SK-N-SH (cell line): ENCODE measurements around the gene CRYBG3.

Experiments
- CTCF ChIP-seq: fragments of 200-600 bp; sonication (generic); IDR thresholded peaks from 2 replicates; pipeline ENCODE4 v1.6.1; 2017; ENCODE audit warnings: antibody characterized with exemption, mild to moderate bottlenecking, moderate library complexity
- EP300 ChIP-seq, 2 experiments: IDR thresholded peaks; 2 replicates each; pipeline versions ENCODE4 v1.4.0 to v1.6.1; 2012; ENCODE audit warnings: borderline replicate concordance in 1 of 2, low read depth in 1 of 2, low read length in 1 of 2
- FOSL2 ChIP-seq: IDR thresholded peaks from 2 replicates; pipeline ENCODE4 v1.4.0; 2012; ENCODE audit warnings: low read depth, mild to moderate bottlenecking, moderate library complexity, borderline replicate concordance
- GABPA ChIP-seq: IDR thresholded peaks from 2 replicates; pipeline ENCODE4 v1.4.0; 2012; ENCODE audit warnings: low read depth, mild to moderate bottlenecking
- MXI1 ChIP-seq: IDR thresholded peaks from 2 replicates; pipeline ENCODE4 v1.6.1; 2012; ENCODE audit warnings: mild to moderate bottlenecking, low read depth, low read length, improper control_type of control experiment
- POLR2AphosphoS5 ChIP-seq: IDR thresholded peaks from 2 replicates; pipeline ENCODE4 v1.6.1; 2012; ENCODE audit warnings: low read depth, low read length
- RAD21 ChIP-seq: IDR thresholded peaks from 2 replicates; pipeline ENCODE4 v1.6.1; 2012; ENCODE audit warnings: mild to moderate bottlenecking, low read length
- REST ChIP-seq: IDR thresholded peaks from 2 replicates; pipeline ENCODE4 v1.6.1; 2012; ENCODE audit warnings: mild to moderate bottlenecking, low read depth, low read length, moderate library complexity
- SMC3 ChIP-seq: IDR thresholded peaks from 2 replicates; pipeline ENCODE4 v1.6.1; 2012; ENCODE audit warnings: low read depth, low read length, improper control_type of control experiment
- TCF12 ChIP-seq: IDR thresholded peaks from 2 replicates; pipeline ENCODE4 v1.4.0; 2012
- TF ChIP-seq, protein P1 (sequence below): IDR thresholded peaks from 2 replicates; pipeline ENCODE4 v1.4.0; 2012; ENCODE audit warnings: low read depth, borderline replicate concordance

DNA sequence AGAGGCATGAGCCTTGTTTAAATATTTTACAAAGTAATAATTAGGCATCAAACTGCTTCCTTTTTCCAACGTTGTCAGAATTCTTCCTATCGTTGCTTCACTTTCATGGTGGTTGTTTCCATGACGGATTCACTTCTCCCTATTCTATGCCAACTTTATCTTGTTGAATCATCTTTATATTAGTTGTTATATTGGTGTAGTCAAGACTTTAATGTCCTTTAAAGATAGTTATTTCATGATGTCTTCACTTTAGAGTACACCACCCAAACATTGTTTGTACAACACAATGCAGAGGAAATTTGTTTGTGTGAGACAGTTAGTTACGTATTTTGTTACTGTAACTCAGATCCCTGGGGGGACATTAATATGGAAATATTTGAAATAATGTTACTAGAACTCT lies 61.9 kb downstream of the CRYBG3 start:
- TF ChIP-seq CTCF (no peak), FOSL2 (no peak), POLR2AphosphoS5 (no peak), RAD21 (no peak), TCF12 (no peak), EP300 (IDR thresholded peaks at IDR 0.05; ENCODE audit: borderline replicate concordance in 1 of 2, low read depth in 1 of 2, low read length in 1 of 2) (no peak), REST (no peak), SMC3 (no peak), GABPA (no peak), MXI1 (no peak)
- TF ChIP-seq, protein P1, sequence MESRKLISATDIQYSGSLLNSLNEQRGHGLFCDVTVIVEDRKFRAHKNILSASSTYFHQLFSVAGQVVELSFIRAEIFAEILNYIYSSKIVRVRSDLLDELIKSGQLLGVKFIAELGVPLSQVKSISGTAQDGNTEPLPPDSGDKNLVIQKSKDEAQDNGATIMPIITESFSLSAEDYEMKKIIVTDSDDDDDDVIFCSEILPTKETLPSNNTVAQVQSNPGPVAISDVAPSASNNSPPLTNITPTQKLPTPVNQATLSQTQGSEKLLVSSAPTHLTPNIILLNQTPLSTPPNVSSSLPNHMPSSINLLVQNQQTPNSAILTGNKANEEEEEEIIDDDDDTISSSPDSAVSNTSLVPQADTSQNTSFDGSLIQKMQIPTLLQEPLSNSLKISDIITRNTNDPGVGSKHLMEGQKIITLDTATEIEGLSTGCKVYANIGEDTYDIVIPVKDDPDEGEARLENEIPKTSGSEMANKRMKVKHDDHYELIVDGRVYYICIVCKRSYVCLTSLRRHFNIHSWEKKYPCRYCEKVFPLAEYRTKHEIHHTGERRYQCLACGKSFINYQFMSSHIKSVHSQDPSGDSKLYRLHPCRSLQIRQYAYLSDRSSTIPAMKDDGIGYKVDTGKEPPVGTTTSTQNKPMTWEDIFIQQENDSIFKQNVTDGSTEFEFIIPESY, result no peak
